Body of pancreas (tissue), 4 donors: ENCODE data around the gene SIPA1L2.

Source experiments
- CTCF ChIP-seq, 7 experiments: fragments of 450-650 bp in 4 of 7; fragments of 200-600 bp in 3 of 7; sonication (generic) in 3 of 7; IDR thresholded peaks; one replicate each; pipeline ENCODE4 v1.5.1; 2016 to 2019; ENCODE audit warnings: antibody characterized with exemption in 7 of 7
- POLR2A ChIP-seq, 3 donors: fragments of 450-650 bp; IDR thresholded peaks; one replicate each; pipeline ENCODE4 v1.6.1; 2016; ENCODE audit warnings: antibody characterized with exemption in 3 of 3, mild to moderate bottlenecking in 2 of 3

- no peak for TF ChIP-seq CTCF (IDR thresholded peaks at IDR 0.05)
- no peak for TF ChIP-seq POLR2A (IDR thresholded peaks at IDR 0.05)
These were observed 32.2 kb downstream of the SIPA1L2 start for GRCh38 chr1:232597721-232598120.
